Stimulated activated naive B cell treated with anti-CD40 and anti-IgM and Interleukin-4, amounts not matched to agents 10 μg/mL and 1 μg/mL and 100 μg/mL, for 72 hours (primary cell): ENCODE data around the gene SH3RF3.

ENCODE experiments used
- ATAC-seq, 2 donors: fragments of 150-1000 bp; cut with Tn5 transposase; replicated peaks; 2 replicates each; pipeline ENCODE4 v1.10.0; 2021; ENCODE audit warnings: moderate library complexity in 1 of 2
- DNase-seq: peaks from one replicate; pipeline ENCODE4 v3.0.0; 2021
- H3K27ac Mint-ChIP-seq: one replicate; pipeline ENCODE4 v1.8.0; 2022; ENCODE audit warnings: mild to moderate bottlenecking, mixed read lengths
- H3K27me3 Mint-ChIP-seq, 2 donors: one replicate each; pipeline ENCODE4 v1.8.0; 2022; ENCODE audit warnings: mixed read lengths in 2 of 2
- H3K36me3 Mint-ChIP-seq, 2 donors: one replicate each; pipeline ENCODE4 v1.8.0; 2022; ENCODE audit warnings: mixed read lengths in 2 of 2, mild to moderate bottlenecking in 1 of 2
- H3K4me1 Mint-ChIP-seq, 2 donors: one replicate each; pipeline ENCODE4 v1.8.0; 2022; ENCODE audit warnings: mixed read lengths in 2 of 2, mild to moderate bottlenecking in 1 of 2
- H3K4me3 Mint-ChIP-seq, 2 donors: one replicate each; pipeline ENCODE4 v1.8.0; 2022; ENCODE audit warnings: mild to moderate bottlenecking in 2 of 2, mixed read lengths in 2 of 2, moderate library complexity in 1 of 2
- H3K9me3 Mint-ChIP-seq, 2 donors: one replicate each; pipeline ENCODE4 v1.8.0; 2022; ENCODE audit warnings: mixed read lengths in 2 of 2, mild to moderate bottlenecking in 1 of 2

Gene SH3RF3

DNA sequence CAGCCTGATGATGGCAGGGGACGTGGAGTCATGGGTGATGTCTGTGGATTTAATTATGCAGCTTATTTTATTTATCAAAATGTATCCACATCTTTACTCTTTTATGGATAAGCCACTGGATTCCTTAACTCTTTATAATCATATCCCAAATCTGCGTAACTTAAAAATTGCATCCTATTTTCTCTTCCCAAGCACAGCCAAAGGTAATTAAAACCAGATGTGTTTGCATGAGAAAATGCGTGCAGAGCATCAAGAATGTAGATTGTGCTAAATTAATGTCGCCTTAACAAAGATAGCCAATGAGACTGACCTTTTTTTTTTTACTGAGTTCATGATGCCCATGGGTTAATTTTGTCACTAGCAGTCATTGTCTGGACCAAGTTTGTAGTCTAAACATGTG lies 10.0 kb downstream of the SH3RF3 start:
- Mint-ChIP-seq H3K9me3 (no peaks in the 10 kb centered on the region), H3K27ac (no peak overlapping the region), H3K4me1 (peaks cover 9 to 22% of the 10 kb centered on the region in 2 donors), H3K27me3 (peaks cover 7 to 21% of the 10 kb centered on the region in 2 donors), H3K36me3 (no peaks in the 10 kb centered on the region), H3K4me3 (no peak overlapping the region)
- DNase-seq (no peak), ATAC-seq (no peak)

DNA sequence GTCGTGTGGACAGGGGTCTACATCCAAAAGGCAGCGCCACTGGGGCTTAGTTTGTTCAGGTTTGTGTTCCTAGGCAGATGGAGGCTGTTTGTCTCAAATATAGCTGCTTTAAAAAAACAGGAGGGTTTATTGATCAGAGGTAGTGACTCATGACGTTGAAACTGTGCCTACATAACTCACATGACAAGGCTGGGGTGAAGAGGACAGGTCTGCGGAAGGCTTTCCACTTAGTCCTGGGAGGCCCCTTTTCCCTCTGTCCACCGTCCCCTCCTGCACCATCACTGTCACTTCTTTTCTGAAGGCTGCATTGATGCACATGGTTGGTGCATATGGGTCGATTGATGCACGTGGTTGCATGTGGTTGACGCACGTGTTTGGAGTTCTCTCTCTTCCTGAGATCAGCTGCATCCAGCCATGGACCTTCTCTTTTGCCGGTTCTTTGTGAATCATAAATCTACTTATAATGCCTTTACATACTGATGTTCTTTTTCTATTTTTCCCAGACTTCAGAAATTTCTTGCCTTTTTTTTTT lies 10.9 kb downstream of the SH3RF3 start:
- H3K4me1 Mint-ChIP-seq: peaks cover 8 to 13% of the 10 kb centered on the region in 2 donors

DNA sequence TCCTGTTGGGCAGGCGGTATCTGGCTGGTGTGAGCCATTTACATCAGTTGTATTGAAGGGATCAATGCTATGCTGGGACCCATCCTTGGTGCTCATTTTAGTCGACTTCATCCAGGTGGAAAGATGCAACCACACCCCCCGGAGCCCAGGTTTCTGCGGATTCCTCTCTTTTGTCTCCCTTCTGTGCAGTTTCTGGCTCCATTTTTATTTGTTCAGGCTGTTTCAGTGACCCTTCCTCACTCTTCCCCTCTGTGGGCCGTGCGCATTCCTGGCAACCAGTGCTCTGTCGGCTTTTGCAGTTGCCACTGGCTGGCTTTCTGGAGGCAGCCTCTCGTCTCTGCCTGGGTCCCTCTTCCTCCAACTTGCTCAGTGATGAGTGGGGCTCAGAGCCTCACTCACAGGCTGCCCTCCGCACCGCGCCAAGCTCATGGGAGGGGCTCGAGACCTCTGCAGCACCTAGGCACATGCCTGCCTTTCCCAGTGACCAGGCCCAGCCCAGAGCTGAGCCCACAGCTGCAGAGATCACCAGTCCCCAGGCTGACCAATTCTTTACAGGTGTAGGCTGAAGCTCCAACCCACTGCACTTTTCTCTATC lies 12.1 kb downstream of the SH3RF3 start:
- ATAC-seq (no peak), DNase-seq (no peak)
- Mint-ChIP-seq H3K9me3 (no peaks in the 10 kb centered on the region), H3K36me3 (no peaks in the 10 kb centered on the region), H3K4me3 (no peak overlapping the region), H3K4me1 (peaks cover 1 to 3% of the 10 kb centered on the region in 2 donors), H3K27me3 (peaks cover 4 to 10% of the 10 kb centered on the region in 2 donors), H3K27ac (no peak overlapping the region)

More for the DNA sequence above, 10.9 kb downstream of the SH3RF3 start:
- Mint-ChIP-seq H3K9me3 (no peaks in the 10 kb centered on the region), H3K27ac (no peak overlapping the region), H3K4me3 (no peak overlapping the region), H3K36me3 (no peaks in the 10 kb centered on the region), H3K27me3 (peaks cover 7 to 21% of the 10 kb centered on the region in 2 donors)
- no peak for DNase-seq
- no peak for ATAC-seq

DNA sequence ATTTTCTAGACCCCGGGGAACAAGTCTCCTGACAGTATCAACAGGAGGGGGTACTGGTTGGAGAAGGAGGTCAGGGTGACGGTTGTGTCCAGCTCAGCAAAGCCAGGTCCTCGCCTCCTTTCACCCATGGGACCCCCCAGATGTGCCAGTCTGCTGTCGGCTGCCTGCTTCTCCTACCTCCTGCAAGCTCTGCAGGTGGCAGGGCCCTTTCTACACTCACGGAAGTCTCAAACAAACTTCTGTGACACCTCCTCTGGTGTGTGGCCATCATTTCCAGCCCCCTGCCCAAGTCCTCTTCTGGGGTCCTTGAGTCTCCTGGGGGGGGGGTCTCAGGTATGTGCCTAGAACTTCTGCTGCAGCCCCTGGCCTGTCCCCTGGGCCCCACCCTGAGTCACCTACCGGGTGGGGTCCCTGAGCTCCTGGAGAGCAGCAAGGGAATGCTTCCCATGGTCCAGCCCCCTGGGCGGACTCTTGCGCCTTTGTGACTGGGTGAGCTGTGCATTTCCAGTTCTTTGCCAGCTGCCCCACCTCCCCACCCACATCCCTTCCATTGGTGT lies 12.8 kb downstream of the SH3RF3 start:
- no peaks in the 10 kb centered on the region for H3K36me3 Mint-ChIP-seq
- no peaks in the 10 kb centered on the region for H3K9me3 Mint-ChIP-seq
- ATAC-seq: no peak
- H3K27ac Mint-ChIP-seq: no peak overlapping the region
- DNase-seq: no peak
- H3K4me1 Mint-ChIP-seq: no peaks in the 10 kb centered on the region
- H3K27me3 Mint-ChIP-seq: peaks cover 0 to 5% of the 10 kb centered on the region in 2 donors
- H3K4me3 Mint-ChIP-seq: no peak overlapping the region

DNA sequence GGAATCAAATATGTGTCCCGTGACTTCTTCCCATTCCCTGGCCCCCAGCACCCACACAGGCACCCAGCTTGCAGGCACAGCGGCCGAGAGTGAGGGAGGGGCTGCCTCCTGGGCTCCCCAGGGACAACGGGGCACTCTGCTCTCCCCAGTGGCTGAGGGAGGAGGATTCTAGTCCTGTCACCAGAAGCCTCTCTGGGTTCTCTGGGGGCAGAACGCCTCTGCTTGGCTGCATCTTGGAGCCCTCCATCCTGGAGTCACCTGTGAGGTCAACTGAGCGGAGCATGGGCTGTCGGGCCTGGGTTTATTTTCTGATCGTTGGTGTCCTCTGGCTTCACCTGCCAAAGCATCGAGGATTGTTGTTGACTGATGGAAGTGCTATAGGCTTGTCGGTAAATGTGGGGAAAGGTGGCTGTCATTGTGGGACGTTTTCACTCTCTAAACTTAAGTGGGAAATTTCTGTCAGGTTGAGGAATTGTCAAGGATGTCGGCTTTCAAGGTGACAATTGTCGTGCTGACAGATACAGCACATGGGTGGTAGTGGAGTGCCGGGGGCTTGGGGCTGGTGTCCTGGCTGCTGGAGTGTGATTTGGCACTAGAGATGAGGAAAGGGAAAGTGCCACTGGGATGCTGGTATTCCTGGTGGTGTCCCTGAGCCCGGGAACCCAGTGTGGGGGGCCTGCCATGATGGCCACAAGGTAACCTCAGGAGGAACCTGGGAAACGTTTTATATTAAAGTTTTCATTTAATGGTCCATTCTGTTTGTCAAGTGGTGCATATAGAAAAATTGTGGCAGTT lies 13.6 kb downstream of the SH3RF3 start:
- Mint-ChIP-seq H3K9me3 (no peaks in the 10 kb centered on the region), H3K4me3 (no peak overlapping the region), H3K36me3 (no peaks in the 10 kb centered on the region), H3K27me3 (no peaks in the 10 kb centered on the region), H3K27ac (no peak overlapping the region), H3K4me1 (no peaks in the 10 kb centered on the region)
- ATAC-seq: no peak
- no peak for DNase-seq

DNA sequence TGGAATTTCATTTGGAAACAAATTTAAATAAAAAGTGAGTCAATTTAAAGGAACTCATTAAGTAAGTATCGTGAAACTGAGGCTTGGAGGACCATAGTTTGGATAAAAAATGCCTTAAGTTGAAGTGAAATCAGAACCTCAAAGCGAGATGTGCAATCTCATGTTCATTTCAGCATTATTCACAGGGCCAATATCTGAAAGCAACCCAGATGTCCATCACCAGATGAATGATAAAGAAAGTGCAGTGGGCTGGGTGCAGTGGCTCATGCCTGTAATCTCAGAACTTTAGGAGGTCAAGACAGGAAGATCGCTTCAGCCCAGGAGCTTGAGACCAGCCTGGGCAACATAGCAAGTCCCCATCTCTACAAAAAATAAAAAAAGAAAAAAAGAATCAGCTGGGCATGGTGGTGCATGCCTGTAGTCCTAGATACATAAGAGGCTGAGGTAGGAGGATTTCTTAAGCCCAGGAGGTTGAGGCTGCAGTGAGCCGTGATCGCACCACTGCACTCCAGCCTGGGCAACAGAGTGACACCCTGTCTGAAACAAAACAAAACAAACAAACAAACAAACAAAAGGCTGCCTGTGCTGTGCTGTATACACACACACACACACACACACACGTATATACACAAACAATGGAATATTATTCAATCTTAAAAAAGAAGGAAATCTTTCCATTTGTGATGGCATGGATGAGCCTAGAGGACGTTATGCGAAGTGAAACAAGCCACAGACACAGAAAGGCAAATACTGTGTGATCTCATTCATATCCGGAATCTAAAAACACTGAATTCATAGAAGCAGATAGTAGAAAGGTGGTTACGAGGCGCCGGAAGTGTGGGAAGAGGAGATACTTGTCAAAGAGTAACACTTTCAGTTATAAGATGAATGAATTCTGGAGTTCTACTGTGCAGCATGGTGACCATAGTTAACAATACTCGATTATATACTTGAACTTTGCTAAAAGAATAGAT lies 14.5 kb downstream of the SH3RF3 start:
- no peaks in the 10 kb centered on the region for H3K27me3 Mint-ChIP-seq
- DNase-seq: no peak
- no peak overlapping the region for H3K27ac Mint-ChIP-seq
- no peaks in the 10 kb centered on the region for H3K9me3 Mint-ChIP-seq
- no peak overlapping the region for H3K4me3 Mint-ChIP-seq
- no peaks in the 10 kb centered on the region for H3K4me1 Mint-ChIP-seq
- no peaks in the 10 kb centered on the region for H3K36me3 Mint-ChIP-seq
- ATAC-seq: no peak

DNA sequence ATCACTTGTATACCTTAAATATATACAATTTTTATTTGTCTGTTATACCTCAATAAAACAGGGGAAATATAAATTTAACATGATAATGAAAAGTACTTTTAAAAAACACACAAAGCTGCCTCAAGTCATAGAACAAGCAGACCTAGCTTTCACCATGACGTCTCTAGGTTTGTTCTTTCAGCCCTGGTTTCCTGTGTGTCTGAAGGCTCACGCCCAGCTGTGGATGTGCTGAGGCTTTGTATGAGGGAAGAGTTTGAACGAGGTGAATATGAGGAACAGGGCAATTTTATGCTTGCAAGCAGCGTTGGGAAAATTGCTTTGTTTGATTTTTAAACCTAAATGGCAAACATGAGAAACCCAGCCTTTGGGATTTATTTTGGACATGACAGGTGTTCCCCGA lies 15.3 kb downstream of the SH3RF3 start:
- no peaks in the 10 kb centered on the region for H3K36me3 Mint-ChIP-seq
- ATAC-seq (no peak), DNase-seq (no peak)
- H3K9me3 Mint-ChIP-seq: no peaks in the 10 kb centered on the region
- no peak overlapping the region for H3K4me3 Mint-ChIP-seq
- no peaks in the 10 kb centered on the region for H3K27me3 Mint-ChIP-seq
- H3K27ac Mint-ChIP-seq: no peak overlapping the region
- H3K4me1 Mint-ChIP-seq: no peaks in the 10 kb centered on the region

DNA sequence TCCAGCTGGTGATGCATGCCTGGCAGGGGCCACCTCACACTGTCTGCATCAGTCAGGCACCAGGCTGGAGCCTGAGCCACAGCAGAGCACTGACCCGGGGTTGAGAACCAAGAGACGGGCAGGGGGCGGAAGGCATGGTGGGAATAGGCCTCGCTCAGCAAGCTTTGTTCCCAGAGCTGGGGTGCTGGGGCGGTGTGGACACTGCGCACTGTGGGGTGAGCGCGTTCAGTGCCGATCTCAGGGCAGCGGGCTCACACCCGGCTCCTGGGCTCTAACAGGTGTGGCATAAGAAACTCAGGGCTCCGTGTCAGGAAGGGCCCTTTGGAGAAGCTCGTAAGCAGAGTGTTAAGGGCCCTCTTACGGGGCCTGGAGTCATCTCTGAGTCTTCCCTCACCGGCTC lies 15.7 kb downstream of the SH3RF3 start:
- Mint-ChIP-seq H3K27ac (no peak overlapping the region), H3K4me1 (no peaks in the 10 kb centered on the region), H3K27me3 (no peaks in the 10 kb centered on the region), H3K36me3 (no peaks in the 10 kb centered on the region), H3K4me3 (no peak overlapping the region), H3K9me3 (no peaks in the 10 kb centered on the region)
- DNase-seq (no peak), ATAC-seq (no peak)

DNA sequence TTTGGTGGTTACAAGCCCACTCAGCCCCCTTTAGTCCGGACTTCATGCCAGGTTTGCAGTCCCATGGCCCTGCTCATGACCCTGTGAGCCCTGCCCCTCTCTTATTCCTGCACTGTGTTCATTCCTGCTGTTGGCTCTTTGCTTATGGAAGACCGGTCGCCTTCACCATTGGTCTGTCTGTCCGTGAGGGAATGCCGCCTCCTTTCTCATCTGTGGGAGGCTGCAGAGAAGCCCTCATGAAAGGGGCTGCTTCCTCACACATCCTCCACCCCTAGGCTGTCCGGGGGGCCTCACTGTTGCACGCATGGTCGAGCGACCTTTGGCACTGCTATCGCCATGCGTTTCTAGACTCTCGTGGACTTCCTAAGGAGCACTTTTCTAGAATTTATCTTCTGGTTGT lies 16.3 kb downstream of the SH3RF3 start:
- H3K27ac Mint-ChIP-seq: no peak overlapping the region
- no peaks in the 10 kb centered on the region for H3K36me3 Mint-ChIP-seq
- H3K9me3 Mint-ChIP-seq: no peaks in the 10 kb centered on the region
- no peak for ATAC-seq
- peaks cover 0 to 1% of the 10 kb centered on the region in 2 donors for H3K4me1 Mint-ChIP-seq
- H3K4me3 Mint-ChIP-seq: no peak overlapping the region
- H3K27me3 Mint-ChIP-seq: no peaks in the 10 kb centered on the region
- no peak for DNase-seq

DNA sequence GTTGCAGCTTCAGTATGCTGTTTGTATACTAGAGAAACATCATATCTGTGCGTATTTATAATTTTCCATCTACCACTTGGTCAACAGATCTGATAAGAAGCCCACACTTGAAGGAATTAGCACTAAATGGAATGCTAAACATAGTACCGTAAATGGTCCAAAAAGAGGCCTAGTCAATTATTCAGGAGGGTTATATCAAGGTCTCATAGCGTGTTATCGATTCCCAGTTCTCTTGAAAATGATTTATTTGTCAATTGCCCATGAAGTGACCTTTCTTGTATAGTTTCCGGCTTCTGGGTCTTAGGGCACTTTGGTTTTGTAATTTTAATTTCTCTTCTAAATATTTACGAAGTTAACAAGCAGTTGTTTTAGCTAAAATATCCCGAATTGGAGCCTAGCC lies 18.4 kb downstream of the SH3RF3 start:
- ATAC-seq (no peak), DNase-seq (no peak)
- H3K36me3 Mint-ChIP-seq: no peaks in the 10 kb centered on the region
- no peaks in the 10 kb centered on the region for H3K9me3 Mint-ChIP-seq
- peaks cover 0 to 1% of the 10 kb centered on the region in 2 donors for H3K4me1 Mint-ChIP-seq
- H3K27ac Mint-ChIP-seq: no peak overlapping the region
- H3K4me3 Mint-ChIP-seq: no peak overlapping the region
- H3K27me3 Mint-ChIP-seq: no peaks in the 10 kb centered on the region

DNA sequence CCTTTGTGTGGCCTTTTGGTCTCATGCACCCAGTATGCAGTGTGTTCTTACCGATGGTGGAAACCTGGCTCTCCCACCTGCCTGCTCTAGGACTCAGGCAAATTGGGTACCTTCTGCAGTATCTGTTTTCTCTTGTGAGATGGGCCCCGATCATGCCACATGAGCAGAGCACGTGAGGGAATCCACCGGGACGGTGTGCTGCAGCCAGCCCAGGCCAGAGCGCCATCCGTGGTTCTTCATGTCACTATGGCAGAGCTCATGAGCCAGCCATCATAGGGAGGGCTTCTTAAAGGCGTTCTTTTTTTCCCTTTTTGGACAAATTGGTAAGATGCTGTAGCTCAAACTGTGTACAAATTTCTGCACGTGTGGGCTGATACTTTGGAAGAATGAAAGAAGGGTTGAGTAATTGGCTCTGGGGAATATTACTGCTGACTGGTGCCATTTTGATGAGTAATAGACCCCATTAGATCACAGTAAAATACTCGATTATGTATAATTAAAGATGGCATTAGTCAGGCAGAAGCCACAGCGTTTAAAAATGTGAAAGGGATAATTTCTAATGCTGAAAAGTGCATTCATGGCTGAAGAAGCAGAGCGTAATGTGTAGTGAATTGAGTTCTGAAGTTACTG lies 19.2 kb downstream of the SH3RF3 start:
- Mint-ChIP-seq H3K4me3 (no peak overlapping the region), H3K9me3 (no peaks in the 10 kb centered on the region), H3K4me1 (peaks cover 0 to 1% of the 10 kb centered on the region in 2 donors), H3K27ac (no peak overlapping the region), H3K36me3 (no peaks in the 10 kb centered on the region), H3K27me3 (no peaks in the 10 kb centered on the region)
- no peak for DNase-seq
- ATAC-seq: no peak

DNA sequence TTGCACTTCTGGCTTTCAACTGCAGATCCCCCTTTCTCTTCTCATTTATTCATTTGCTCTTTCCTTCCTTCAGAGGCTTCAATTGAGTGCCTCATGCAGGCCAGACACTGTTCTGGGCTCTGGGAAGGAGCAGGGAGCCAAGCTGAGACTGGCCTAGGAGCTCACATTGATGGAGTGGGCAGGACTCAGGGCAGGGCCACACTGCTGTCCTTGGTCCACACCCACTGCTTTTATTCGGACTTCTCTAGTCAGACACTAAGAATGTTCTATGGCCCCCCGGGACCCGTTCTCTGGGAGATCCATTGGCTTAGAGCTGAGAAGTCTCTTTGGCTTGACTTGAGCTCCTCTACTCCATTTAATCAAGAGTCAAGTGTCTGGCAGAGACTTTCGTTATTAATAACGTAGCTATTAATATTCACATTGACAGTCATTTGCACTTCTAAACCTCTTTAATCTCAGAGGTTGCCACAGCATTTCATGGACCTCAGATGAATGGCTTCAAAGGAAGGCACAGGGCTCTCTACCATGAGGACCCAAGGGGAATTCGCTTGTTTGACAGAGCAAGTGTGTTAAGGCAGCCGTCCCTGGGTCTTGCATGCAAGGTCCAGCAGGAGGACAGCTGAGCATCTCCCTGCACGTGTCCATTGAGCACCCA lies 20.1 kb downstream of the SH3RF3 start:
- H3K27me3 Mint-ChIP-seq: no peaks in the 10 kb centered on the region
- H3K27ac Mint-ChIP-seq: no peak overlapping the region
- no peaks in the 10 kb centered on the region for H3K9me3 Mint-ChIP-seq
- peaks cover 0 to 1% of the 10 kb centered on the region in 2 donors for H3K4me1 Mint-ChIP-seq
- DNase-seq (no peak), ATAC-seq (no peak)
- H3K4me3 Mint-ChIP-seq: no peak overlapping the region
- H3K36me3 Mint-ChIP-seq: no peaks in the 10 kb centered on the region

DNA sequence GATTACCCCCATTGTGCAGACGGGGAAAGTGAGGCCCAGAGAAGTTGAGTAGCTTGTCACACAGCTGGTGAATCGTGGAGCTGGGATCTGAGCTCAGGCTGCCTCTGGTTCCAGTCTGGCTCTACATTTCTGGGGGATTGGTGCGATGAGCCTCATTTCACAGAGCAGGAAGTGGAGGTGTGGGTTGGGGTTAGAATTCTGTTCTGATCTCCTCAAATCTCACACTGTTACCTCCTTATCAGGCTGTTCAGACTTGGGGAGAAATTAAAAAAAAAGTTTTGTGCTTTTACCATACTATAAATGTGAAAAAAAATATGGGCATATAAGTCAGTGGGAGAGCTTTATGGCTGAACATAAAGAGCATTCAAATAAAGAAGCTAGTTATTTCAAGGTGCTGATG lies 21.6 kb downstream of the SH3RF3 start:
- no peaks in the 10 kb centered on the region for H3K36me3 Mint-ChIP-seq
- no peak for ATAC-seq
- DNase-seq: no peak
- no peaks in the 10 kb centered on the region for H3K27me3 Mint-ChIP-seq
- H3K4me1 Mint-ChIP-seq: peaks cover 0 to 1% of the 10 kb centered on the region in 2 donors
- no peak overlapping the region for H3K27ac Mint-ChIP-seq
- no peak overlapping the region for H3K4me3 Mint-ChIP-seq
- H3K9me3 Mint-ChIP-seq: no peaks in the 10 kb centered on the region
